Ishikawa (cell line): ENCODE measurements around the gene AUTS2.

ENCODE experiments used
- CEBPB ChIP-seq: IDR thresholded peaks from 2 replicates; pipeline ENCODE4 v1.6.1; 2012
- EGR1 ChIP-seq: IDR thresholded peaks from 2 replicates; pipeline ENCODE4 v1.6.1; 2012
- EP300 ChIP-seq: IDR thresholded peaks from 2 replicates; pipeline ENCODE4 v1.6.1; 2012; ENCODE audit warnings: borderline replicate concordance
- FOXM1 ChIP-seq: IDR thresholded peaks from 2 replicates; pipeline ENCODE4 v1.6.1; 2012; ENCODE audit warnings: low read depth, borderline replicate concordance
- MAX ChIP-seq: IDR thresholded peaks from 2 replicates; pipeline ENCODE4 v1.6.1; 2012
- RAD21 ChIP-seq: IDR thresholded peaks from 2 replicates; pipeline ENCODE4 v1.6.1; 2012; ENCODE audit warnings: low read depth
- REST ChIP-seq: IDR thresholded peaks from 2 replicates; pipeline ENCODE4 v1.6.1; 2012; ENCODE audit warnings: low read depth, mild to moderate bottlenecking
- TCF12 ChIP-seq: IDR thresholded peaks from 2 replicates; pipeline ENCODE4 v1.6.1; 2012; ENCODE audit warnings: low read depth
- ZBTB7A ChIP-seq: IDR thresholded peaks from 2 replicates; pipeline ENCODE4 v1.6.1; 2012; ENCODE audit warnings: low read depth

GRCh38 chr7:70338015-70338414 is 739.7 kb downstream of the AUTS2 start:
- TF ChIP-seq TCF12 (no peak), ZBTB7A (no peak), FOXM1 (no peak), EP300 (no peak), MAX (no peak), CEBPB (no peak), REST (no peak), EGR1 (no peak), RAD21 (no peak)
